A549 (cell line): ENCODE measurements around the gene PCDH1. TPM values are rescaled to one million over a fixed set of nuclear protein-coding genes. Genes with fewer than 3 reads are reported as not detected.

Experiments used
- ATAC-seq, 2 experiments: fragments of 200-7000 bp in 1 of 2; fragments of >200 bp in 1 of 2; cut with Nextera tagmentation in 1 of 2; cut with Tn5 transposase in 1 of 2; 3 replicates each; pipeline versions ENCODE4 v1.8.0 to v1.9.1; 2018 to 2020; ENCODE audit warnings: mild to moderate bottlenecking in 1 of 2, moderate library complexity in 1 of 2
- CTCF ChIA-PET: fragments of 300-600 bp; sonication (Branson Sonifier 250); formaldehyde crosslinking; extraction: SDS; loops from one replicate; lab custom pipeline; 2021; ENCODE audit warnings: antibody characterized with exemption, inconsistent platforms; lab: Yijun Ruan, JAX
- POLR2A ChIA-PET: fragments of 350-600 bp; formaldehyde crosslinking; extraction: SDS; loops from one replicate; lab custom pipeline; 2021; ENCODE audit warnings: antibody characterized with exemption, inconsistent platforms; lab: Yijun Ruan, JAX
- DNase-seq, 2 experiments: peaks; one replicate each; pipeline versions ENCODE4 v3.0.0 to v3.0.0-alpha.2; 2011 to 2016; ENCODE audit warnings: low read depth in 1 of 2, low spot score in 1 of 2
- FAIRE-seq: peaks from 2 replicates; lab custom pipeline; 2011; peaks lifted over from hg19 to GRCh38; lab: Jason Lieb, UNC
- H3K27ac ChIP-seq, 2 experiments: fragments of >200 bp; sonication (Bioruptor Twin); formaldehyde crosslinking; 3 replicates each; pipeline ENCODE4 v1.5.1; 2016 to 2017
- H3K4me1 ChIP-seq: fragments of >200 bp; sonication (Bioruptor Twin); formaldehyde crosslinking; 3 replicates; pipeline ENCODE4 v1.6.1; 2016
- H3K4me2 ChIP-seq: fragments of >200 bp; sonication (Bioruptor Twin); formaldehyde crosslinking; 3 replicates; pipeline ENCODE4 v1.6.1; 2016
- H3K4me3 ChIP-seq: fragments of >200 bp; sonication (Bioruptor Twin); formaldehyde crosslinking; 3 replicates; pipeline ENCODE4 v1.5.1; 2016
- H3K9me3 ChIP-seq: fragments of >200 bp; sonication (Bioruptor Twin); formaldehyde crosslinking; 3 replicates; pipeline ENCODE4 v1.6.1; 2016
- BHLHE40 ChIP-seq: IDR thresholded peaks from 2 replicates; pipeline ENCODE4 v1.6.1; 2012; ENCODE audit warnings: low read depth, low read length, inconsistent platforms
- CEBPB ChIP-seq, 2 experiments: fragments of >200 bp in 1 of 2; sonication (Bioruptor Twin) in 1 of 2; formaldehyde crosslinking in 1 of 2; IDR thresholded peaks; 2 replicates each; pipeline ENCODE4 v1.6.1; 2012 to 2016
- EP300 ChIP-seq, 2 experiments: fragments of >200 bp; sonication (Bioruptor Twin); formaldehyde crosslinking; IDR thresholded peaks; 2 replicates in 1 of 2; 3 replicates in 1 of 2; pipeline ENCODE4 v1.6.1; 2016 to 2017
- FOXS1 ChIP-seq: fragments of 250-450 bp; sonication (Bioruptor Pico); IDR thresholded peaks from 2 replicates; pipeline ENCODE4 v1.5.0; 2020; ENCODE audit warnings: mild to moderate bottlenecking, moderate library complexity
- HEYL ChIP-seq: fragments of 250-450 bp; sonication (Bioruptor Pico); IDR thresholded peaks from 2 replicates; pipeline ENCODE4 v1.8.0; 2021; ENCODE audit warnings: mild to moderate bottlenecking, moderate library complexity
- HOXA7 ChIP-seq: fragments of 250-450 bp; sonication (Bioruptor Pico); IDR thresholded peaks from 2 replicates; pipeline ENCODE4 v1.5.0; 2020; ENCODE audit warnings: mild to moderate bottlenecking, moderate library complexity
- HOXB5 ChIP-seq: fragments of 250-450 bp; sonication (Bioruptor Pico); IDR thresholded peaks from 2 replicates; pipeline ENCODE4 v1.5.0; 2020; ENCODE audit warnings: mild to moderate bottlenecking, moderate library complexity
- KDM5A ChIP-seq: fragments of 200-600 bp; sonication (generic); IDR thresholded peaks from 2 replicates; pipeline ENCODE4 v1.6.1; 2016; ENCODE audit warnings: antibody characterized with exemption, mild to moderate bottlenecking
- NPAS2 ChIP-seq: fragments of 250-450 bp; sonication (Bioruptor Pico); IDR thresholded peaks from 2 replicates; pipeline ENCODE4 v1.8.0; 2022; ENCODE audit warnings: mild to moderate bottlenecking, moderate library complexity, borderline replicate concordance
- PHF8 ChIP-seq: fragments of 200-600 bp; sonication (generic); IDR thresholded peaks from 2 replicates; pipeline ENCODE4 v1.6.1; 2016; ENCODE audit warnings: low read depth, mild to moderate bottlenecking, antibody characterized with exemption, moderate library complexity, borderline replicate concordance
- POLR2A ChIP-seq: IDR thresholded peaks from 2 replicates; pipeline ENCODE4 v1.6.1; 2012; ENCODE audit warnings: mild to moderate bottlenecking, low read length
- RAD21 ChIP-seq, 2 experiments: fragments of >200 bp in 1 of 2; sonication (Bioruptor Twin) in 1 of 2; formaldehyde crosslinking in 1 of 2; IDR thresholded peaks in 1 of 2; conservative IDR thresholded peaks in 1 of 2; 2 replicates in 1 of 2; 3 replicates in 1 of 2; pipeline ENCODE4 v1.6.1; 2012 to 2018; ENCODE audit warnings: inconsistent platforms in 1 of 2
- RFX5 ChIP-seq: fragments of 450-650 bp; IDR thresholded peaks from 2 replicates; pipeline ENCODE4 v1.7.1; 2014; ENCODE audit warnings: antibody characterized with exemption, mild to moderate bottlenecking, moderate library complexity
- SMC3 ChIP-seq: fragments of >200 bp; sonication (Bioruptor Twin); formaldehyde crosslinking; IDR thresholded peaks from 3 replicates; pipeline ENCODE4 v1.6.1; 2018; ENCODE audit warnings: inconsistent platforms
- SREBF2 ChIP-seq: fragments of 450-650 bp; IDR thresholded peaks from 2 replicates; pipeline ENCODE4 v1.6.1; 2014; ENCODE audit warnings: mild to moderate bottlenecking, moderate library complexity
- ZC3H11A ChIP-seq: fragments of 450-650 bp; IDR thresholded peaks from 2 replicates; pipeline ENCODE4 v1.6.1; 2014; ENCODE audit warnings: antibody characterized with exemption, mild to moderate bottlenecking
- ZFP36 ChIP-seq: fragments of 450-650 bp; IDR thresholded peaks from 2 replicates; pipeline ENCODE4 v1.6.1; 2014; ENCODE audit warnings: borderline replicate concordance; ENCODE audit not compliant: partially characterized antibody
- WGBS: methylation state at CpG from one replicate; pipeline ENCODE4 v1.1.6; 2017; ENCODE audit errors: missing lambda C conversion rate; 5-methylcytosine and 5-hydroxymethylcytosine counted together
- polyA plus RNA-seq, 4 experiments: library from polyadenylated mRNA; depleted of rRNA in 3 of 4; stranded (reverse); fragments of >200 nt; fragmentation: RNase III in 1 of 4; extraction: RNeasy Plus Mini Kit Qiagen cat#74134 plus additional on column Dnase treatment in 1 of 4; gene quantifications; 2 replicates in 3 of 4; 3 replicates in 1 of 4; pipeline ENCODE4 v1.2.3, GENCODE V29; 2011 to 2017
- TF ChIP-seq, protein P1 (sequence below): fragments of >200 bp; sonication (Bioruptor Twin); formaldehyde crosslinking; IDR thresholded peaks from 3 replicates; pipeline ENCODE4 v1.5.1; 2016
- TF ChIP-seq, protein P2 (sequence below): IDR thresholded peaks from 2 replicates; pipeline ENCODE4 v1.6.1; 2012
- TF ChIP-seq, protein P3 (sequence below): fragments of 250-450 bp; sonication (Bioruptor Pico); IDR thresholded peaks from 2 replicates; pipeline ENCODE4 v1.5.0; 2021; ENCODE audit warnings: mild to moderate bottlenecking, moderate library complexity, borderline replicate concordance
- TF ChIP-seq, protein P4 (sequence below): fragments of >200 bp; sonication (Bioruptor Twin); formaldehyde crosslinking; IDR thresholded peaks from 3 replicates; pipeline ENCODE4 v1.6.1; 2016

The PCDH1 gene
- polyA plus RNA-seq, 2 of the 4 experiments (the other 2 are of a cell fraction), result 0.41 to 2.9 TPM

DNA sequence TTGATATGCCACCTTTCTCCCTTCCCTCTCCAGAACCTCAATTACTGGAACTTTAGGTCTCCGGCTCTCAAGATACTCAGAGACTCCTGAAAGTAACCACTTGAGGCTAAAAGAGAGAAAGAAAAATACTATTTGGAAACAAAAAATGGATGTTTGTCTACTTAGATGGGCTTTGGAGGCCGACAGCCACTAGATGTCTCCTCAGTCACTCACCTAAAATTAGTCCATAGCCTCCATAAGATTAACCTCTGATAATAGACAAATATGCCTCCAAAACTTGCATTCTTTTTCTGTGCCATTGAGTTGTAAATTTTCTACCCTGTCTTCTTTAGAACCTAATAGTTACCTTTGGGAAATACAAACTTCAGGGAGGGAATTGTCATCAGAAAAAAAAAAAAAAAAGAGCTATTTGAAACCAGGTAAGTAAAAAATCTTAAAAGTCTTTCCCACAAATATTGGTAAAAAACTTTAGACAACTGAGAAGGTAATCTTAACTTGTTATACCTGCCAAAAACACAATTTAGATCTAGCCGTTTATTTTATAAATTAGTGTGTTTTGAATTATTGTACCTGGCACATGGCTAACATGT, 11.2 kb upstream of the PCDH1 start:
- ChIA-PET CTCF (interaction anchor here (0.7 to 6.3 kb wide), 14 partner anchors 8 to 198 kb away, joined by 3 to 53 read pairs (median 4); partner anchors contain the start of genes PCDH1, PCDH12 and RNF14), POLR2A (interaction anchor here (0.7 to 1.4 kb wide), 2 partner anchors 34 to 208 kb away, joined by 3 read pairs; partner anchors contain the start of gene DELE1)
- H3K4me1 ChIP-seq, result no peaks in the 10 kb centered on the region
- ATAC-seq, result peak; percentile 71 to 75; a peak in 3 of 6 replicates
- H3K9me3 ChIP-seq, result no peaks in the 10 kb centered on the region
- WGBS, result 5% methylated on average over 3 of the region's 3 CpGs
- DNase-seq, result peak in 1 of 2 experiments; percentile 31
- TF ChIP-seq RAD21 (conservative IDR thresholded peaks at IDR 0.05 in 1 of 2, IDR thresholded peaks at IDR 0.05 in 1 of 2) (peak; percentile 43 to 50; a peak in 3 of 5 replicates), RFX5 (no peak), HEYL (CRISPR knock-in tag) (no peak), POLR2A (no peak), ZFP36 (no peak), SMC3 (peak; percentile 48; the same call in 2 of the 3 replicates)
- TF ChIP-seq, protein P1, sequence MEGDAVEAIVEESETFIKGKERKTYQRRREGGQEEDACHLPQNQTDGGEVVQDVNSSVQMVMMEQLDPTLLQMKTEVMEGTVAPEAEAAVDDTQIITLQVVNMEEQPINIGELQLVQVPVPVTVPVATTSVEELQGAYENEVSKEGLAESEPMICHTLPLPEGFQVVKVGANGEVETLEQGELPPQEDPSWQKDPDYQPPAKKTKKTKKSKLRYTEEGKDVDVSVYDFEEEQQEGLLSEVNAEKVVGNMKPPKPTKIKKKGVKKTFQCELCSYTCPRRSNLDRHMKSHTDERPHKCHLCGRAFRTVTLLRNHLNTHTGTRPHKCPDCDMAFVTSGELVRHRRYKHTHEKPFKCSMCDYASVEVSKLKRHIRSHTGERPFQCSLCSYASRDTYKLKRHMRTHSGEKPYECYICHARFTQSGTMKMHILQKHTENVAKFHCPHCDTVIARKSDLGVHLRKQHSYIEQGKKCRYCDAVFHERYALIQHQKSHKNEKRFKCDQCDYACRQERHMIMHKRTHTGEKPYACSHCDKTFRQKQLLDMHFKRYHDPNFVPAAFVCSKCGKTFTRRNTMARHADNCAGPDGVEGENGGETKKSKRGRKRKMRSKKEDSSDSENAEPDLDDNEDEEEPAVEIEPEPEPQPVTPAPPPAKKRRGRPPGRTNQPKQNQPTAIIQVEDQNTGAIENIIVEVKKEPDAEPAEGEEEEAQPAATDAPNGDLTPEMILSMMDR, result peak; percentile 51
- TF ChIP-seq, protein P2, sequence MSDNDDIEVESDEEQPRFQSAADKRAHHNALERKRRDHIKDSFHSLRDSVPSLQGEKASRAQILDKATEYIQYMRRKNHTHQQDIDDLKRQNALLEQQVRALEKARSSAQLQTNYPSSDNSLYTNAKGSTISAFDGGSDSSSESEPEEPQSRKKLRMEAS, result no peak
- H3K27ac ChIP-seq, result no peak overlapping the region
- H3K4me3 ChIP-seq, result no peak overlapping the region
- H3K4me2 ChIP-seq, result no peak overlapping the region
- FAIRE-seq, result no peak

DNA sequence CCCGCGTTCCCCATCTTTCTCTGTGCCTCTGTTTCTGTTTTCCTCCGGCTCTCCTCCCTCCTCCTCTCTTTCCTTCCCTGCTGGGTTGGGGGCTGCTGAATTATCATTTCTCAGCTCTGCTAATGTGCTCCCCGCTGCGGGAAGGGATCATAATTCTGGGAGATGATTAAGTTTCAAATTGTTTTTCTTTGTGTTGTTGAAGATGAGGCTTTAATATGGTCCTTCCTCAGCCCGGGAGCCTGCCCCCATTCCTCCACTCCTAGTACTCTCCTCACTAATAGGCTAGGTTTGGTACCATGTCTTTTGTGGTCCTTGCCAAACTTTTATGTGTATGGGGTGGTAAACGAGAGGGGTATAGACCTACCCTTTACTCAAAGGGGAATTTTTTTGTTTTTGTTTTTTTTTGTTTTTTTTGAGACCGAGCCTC, 5.7 kb upstream of the PCDH1 start:
- no peaks in the 10 kb centered on the region for H3K9me3 ChIP-seq
- 16% methylated on average over 8 of the region's 8 CpGs for WGBS
- ATAC-seq, result no peak
- no peak overlapping the region for H3K4me3 ChIP-seq
- no peak overlapping the region for H3K27ac ChIP-seq
- TF ChIP-seq EP300 (IDR thresholded peaks at IDR 0.05), result no peak
- TF ChIP-seq SREBF2, result no peak
- TF ChIP-seq HOXA7, result no peak
- TF ChIP-seq FOXS1 (CRISPR knock-in tag), result no peak
- TF ChIP-seq HEYL (CRISPR knock-in tag), result no peak
- no peak for TF ChIP-seq RFX5
- TF ChIP-seq, protein P3, sequence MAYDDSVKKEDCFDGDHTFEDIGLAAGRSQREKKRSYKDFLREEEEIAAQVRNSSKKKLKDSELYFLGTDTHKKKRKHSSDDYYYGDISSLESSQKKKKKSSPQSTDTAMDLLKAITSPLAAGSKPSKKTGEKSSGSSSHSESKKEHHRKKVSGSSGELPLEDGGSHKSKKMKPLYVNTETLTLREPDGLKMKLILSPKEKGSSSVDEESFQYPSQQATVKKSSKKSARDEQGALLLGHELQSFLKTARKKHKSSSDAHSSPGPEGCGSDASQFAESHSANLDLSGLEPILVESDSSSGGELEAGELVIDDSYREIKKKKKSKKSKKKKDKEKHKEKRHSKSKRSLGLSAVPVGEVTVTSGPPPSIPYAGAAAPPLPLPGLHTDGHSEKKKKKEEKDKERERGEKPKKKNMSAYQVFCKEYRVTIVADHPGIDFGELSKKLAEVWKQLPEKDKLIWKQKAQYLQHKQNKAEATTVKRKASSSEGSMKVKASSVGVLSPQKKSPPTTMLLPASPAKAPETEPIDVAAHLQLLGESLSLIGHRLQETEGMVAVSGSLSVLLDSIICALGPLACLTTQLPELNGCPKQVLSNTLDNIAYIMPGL (CRISPR knock-in tag), result no peak
- TF ChIP-seq HOXB5 (CRISPR knock-in tag), result no peak
- TF ChIP-seq CEBPB (IDR thresholded peaks at IDR 0.05), result no peak
- TF ChIP-seq POLR2A, result no peak
- CTCF ChIA-PET, result interaction anchor here (0.6 to 12.7 kb wide), 10 partner anchors 13 to 187 kb away, joined by 3 to 424 read pairs (median 30); partner anchors contain the start of gene PCDH12
- peaks cover 6% of the 10 kb centered on the region; the same call in 1 of the 3 replicates for H3K4me1 ChIP-seq
- no peak overlapping the region for H3K4me2 ChIP-seq
- FAIRE-seq, result no peak
- POLR2A ChIA-PET, result interaction anchor here (0.7 to 1.5 kb wide), 2 partner anchors 34 to 40 kb away, joined by 3 to 6 read pairs; partner anchors contain the start of gene DELE1
- DNase-seq, result no peak

DNA sequence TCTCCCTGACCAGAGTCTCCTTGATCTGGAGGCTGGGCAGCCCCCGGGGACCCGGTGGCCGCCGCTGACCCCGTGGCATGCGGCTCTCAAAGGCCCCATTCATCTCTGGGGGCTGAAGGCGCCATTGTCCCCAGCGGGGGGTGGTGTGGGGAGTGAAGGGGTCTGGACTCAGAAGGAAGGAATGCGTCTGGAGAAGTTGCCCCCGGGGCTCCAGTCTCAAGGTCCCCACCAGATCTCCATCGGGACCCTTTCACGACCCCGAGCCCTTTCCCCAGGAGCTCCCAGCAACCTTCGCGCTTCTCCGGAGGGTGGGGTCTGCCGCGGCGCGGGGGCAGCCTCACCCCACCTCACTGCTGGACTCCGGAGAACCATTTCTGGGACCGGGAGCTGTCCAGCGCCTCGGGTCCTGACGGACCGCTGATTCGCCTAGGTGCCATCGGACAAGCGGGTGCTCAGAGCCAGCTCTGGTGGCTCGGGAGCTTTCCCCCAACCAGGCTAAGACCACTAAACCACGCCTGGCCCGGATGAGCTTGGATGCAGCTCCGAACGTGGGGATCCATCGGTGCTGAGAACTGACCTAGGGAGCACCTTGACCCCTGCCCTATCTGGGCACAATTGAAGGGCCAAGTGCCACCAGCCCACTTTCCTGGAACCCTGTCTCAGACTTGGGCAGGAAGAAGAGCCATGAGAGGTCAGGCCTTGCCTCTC, 5.1 kb upstream of the PCDH1 start:
- peaks cover 6% of the 10 kb centered on the region; the same call in 1 of the 3 replicates for H3K4me1 ChIP-seq
- H3K9me3 ChIP-seq, result no peaks in the 10 kb centered on the region
- no peak for ATAC-seq
- no peak for FAIRE-seq
- POLR2A ChIA-PET, result interaction anchor here (1.5 kb wide), 1 partner anchor 40 kb away, joined by 6 read pairs; the partner anchor contains the start of gene DELE1
- CTCF ChIA-PET, result interaction anchor here (0.5 to 12.7 kb wide), 12 partner anchors 13 to 187 kb away, joined by 3 to 424 read pairs (median 6); partner anchors contain the start of gene PCDH12
- peak overlapping the region; percentile 11; the same call in 1 of the 3 replicates for H3K4me2 ChIP-seq
- DNase-seq, result peak in 1 of 2 experiments; percentile 19
- H3K27ac ChIP-seq, result no peak overlapping the region
- 44% methylated on average over 25 of the region's 35 CpGs for WGBS
- H3K4me3 ChIP-seq, result no peak overlapping the region
- no peak for TF ChIP-seq PHF8
- TF ChIP-seq BHLHE40, result no peak
- TF ChIP-seq, protein P3 (CRISPR knock-in tag), result no peak
- TF ChIP-seq KDM5A, result no peak
- TF ChIP-seq, protein P4, sequence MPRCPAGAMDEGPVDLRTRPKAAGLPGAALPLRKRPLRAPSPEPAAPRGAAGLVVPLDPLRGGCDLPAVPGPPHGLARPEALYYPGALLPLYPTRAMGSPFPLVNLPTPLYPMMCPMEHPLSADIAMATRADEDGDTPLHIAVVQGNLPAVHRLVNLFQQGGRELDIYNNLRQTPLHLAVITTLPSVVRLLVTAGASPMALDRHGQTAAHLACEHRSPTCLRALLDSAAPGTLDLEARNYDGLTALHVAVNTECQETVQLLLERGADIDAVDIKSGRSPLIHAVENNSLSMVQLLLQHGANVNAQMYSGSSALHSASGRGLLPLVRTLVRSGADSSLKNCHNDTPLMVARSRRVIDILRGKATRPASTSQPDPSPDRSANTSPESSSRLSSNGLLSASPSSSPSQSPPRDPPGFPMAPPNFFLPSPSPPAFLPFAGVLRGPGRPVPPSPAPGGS, result no peak
- TF ChIP-seq ZC3H11A, result no peak
- no peak for TF ChIP-seq NPAS2 (CRISPR knock-in tag)
